CD4-positive, alpha-beta T cell treated with Interferon gamma for 1 hour (primary cell): ENCODE measurements around the gene CSF2.
"Not testable (repeated sequence)": the region's sequence is repeated elsewhere in the genome, so short reads cannot be mapped to it uniquely, and the experiment has no call there.

Source experiments
- DNase-seq: peaks from one replicate; pipeline ENCODE4 v3.0.0-alpha.2; 2020

The CSF2 gene

DNA sequence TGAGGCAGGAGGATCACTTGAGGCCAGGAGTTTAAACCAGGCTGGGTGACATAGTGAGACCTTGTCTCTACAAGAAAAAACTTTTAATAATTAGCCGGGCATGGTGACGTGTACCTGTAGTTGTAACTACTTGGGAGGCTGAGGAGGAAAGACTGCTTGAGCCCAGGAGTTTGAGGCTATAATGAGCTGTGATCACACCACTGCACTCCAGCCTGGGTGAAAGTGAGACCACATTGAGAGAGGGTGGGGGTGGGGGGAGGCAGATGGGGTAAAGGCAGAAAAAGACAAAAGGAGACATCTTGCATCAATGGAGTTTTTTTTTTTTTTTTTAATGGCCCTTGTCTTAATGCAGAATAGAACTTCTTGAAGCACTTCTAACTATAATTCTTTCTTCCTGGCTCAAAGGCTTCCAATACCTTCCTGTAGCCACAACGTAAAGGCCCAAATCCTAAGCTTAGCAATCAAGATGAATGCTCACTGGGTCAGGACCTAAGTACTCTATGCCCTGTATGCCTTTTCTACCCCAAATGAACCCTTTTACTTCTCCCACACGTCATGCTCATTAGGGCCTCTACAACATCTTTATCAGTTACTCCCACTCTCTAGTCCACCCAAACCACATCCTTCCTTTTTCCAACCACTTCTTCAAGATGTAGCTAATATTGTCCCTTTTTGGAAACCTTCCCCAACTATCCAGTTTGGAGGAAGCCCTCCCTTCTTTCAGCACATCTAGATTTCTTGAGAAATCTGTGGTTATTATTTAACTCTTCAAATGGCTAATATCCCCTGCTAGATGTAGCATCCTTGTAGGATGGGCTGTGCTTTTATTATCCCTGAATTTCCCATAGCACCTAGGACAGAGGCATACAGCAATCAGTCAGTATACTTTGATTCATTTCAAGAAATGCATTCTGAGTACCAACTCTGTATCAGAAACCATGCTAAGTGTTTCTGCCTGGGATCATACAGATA is 40.8 kb downstream of the CSF2 start:
- DNase-seq, result no peak

GRCh38 chr5:132115375-132115774 is 41.8 kb downstream of the CSF2 start:
- DNase-seq, result no peak

DNA sequence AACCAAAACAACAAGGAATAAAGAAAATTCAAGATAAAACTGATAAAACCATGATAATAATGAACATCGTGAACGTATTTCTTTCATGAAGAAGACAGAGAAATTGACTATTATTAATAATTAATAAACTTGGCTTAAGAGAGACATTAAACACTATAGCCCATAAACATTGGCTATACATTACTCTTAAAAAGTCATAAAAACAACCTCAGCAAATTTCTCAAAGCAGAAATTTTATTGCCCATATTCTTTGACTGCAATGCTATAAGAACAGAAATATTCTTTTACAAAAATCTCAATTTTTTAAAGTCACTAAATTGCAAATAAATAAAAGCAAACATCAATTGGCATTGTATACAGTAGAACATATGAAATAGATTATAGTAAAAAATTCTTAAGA is 42.5 kb downstream of the CSF2 start:
- DNase-seq, result no peak

GRCh38 chr5:132116909-132117489 is 43.4 kb downstream of the CSF2 start:
- not testable (repeated sequence) for DNase-seq

GRCh38 chr5:132120717-132121116 is 47.1 kb downstream of the CSF2 start:
- DNase-seq, result not testable (repeated sequence)

DNA sequence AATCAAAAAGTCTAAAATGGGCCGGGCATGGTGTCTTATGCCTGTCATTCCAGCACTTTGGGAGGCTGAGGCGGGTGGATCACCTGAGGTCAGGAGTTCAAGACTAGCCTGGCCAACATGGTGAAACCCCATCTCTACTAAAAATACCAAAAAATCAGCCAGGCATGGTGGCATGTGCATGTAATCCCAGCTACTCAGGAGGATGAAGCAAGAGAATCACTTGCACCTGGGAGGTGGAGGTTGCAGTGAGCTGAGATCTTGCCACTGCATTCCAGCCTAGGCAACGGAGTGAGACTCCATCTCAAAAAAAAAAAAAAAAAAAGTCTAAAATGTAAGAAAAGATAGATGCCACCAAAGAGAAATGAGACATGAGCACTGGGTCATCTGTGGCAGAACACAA is 49.4 kb downstream of the CSF2 start:
- DNase-seq, result not testable (repeated sequence)

DNA sequence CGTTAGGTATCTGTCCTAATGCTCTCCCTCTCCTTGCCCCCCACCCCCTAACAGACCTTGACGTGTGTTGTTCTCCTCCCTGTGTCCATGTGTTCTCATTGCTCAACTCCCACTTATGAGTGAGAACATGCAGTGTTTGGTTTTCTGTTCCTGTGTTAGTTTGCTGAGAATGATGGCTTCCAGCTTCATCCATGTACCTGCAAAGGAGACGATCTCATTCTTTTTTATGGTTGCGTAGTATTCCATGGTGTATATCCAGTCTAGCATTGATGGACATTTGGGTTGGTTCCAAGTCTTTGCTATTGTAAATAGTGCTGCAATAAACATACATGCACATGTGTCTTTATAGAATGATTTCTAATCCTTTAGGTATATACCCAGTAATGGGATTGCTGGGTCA is 50.0 kb downstream of the CSF2 start:
- DNase-seq, result not testable (repeated sequence)
